Measurements from ENCODE around the gene NPC2.
A peak's percentile ranks its signal among the peaks of the same experiment; 100 is the strongest.

Gene NPC2

DNA sequence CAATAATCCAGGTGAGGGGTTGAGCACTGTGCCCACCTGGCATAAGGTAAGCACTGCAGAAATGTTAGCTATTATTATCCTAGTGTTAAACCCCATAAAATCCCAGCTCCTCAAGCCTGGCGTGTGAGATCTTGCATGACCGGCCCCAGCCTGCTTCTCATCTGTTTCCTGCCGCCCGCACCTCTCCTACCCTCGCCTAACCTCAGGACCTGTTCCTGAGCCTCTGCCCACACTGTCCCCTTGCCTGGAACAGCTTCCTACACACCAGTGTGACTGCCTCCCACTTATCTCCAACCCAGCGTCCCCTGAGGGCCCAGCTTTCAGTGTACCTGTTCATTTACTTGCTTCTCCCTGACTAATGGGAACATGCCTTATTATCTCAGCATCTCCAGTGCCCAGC is 25.1 kb upstream of the NPC2 start:
- DNase-seq: no peak

DNA sequence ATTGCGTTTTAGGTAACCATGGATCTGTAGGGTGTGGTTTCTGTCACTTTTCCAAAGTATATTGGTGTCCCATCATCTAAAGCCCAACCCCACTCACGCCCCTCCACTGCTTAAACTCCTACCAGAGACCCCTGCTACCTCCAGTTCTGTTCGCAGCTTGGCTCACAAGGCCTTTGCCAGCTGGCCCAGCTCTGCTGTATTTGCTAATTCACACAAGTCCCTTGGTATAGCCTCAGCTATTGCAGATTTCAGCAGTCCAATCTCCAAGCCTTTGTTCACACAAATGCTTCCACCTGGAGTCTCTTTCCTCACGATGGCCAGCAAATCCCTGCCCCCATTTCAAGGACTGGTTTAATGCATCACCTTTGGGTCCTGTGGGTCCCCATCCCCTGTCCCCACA is 24.6 kb upstream of the NPC2 start:
- DNase-seq: peak; percentile 16

- DNase-seq: peak; percentile 7
Observed at GRCh38 chr14:74516451-74517160, 23.5 kb upstream of the NPC2 start.

DNA sequence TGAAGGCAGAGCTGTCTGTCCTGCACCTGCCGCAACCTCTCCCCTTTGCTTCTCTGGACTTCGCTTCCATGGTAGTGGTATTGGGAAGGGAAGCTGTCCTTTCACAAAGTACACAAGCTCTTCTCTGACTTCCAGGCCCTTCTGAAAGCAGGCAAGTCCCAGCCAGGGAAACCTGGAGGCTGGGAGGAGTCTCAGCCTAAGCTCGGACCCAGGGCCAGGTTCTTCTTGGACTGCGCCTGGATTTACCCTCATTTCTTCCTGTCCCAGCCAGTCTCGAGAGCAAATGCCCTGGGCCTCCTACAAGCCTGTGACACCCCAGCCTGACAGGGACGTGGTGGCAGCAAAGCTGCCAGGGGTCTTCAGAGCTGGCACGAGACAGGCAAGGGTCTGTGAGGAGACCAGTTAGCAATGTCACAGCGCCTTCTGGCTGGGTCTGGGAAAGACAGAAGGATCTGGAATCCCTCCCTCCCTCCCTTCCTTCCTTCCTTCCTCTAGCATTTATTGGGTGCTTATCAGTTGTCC is 22.8 kb upstream of the NPC2 start:
- DNase-seq: no peak

GRCh38 chr14:74514471-74514941 is 21.4 kb upstream of the NPC2 start:
- DNase-seq: no peak

GRCh38 chr14:74511966-74512830 is 19.1 kb upstream of the NPC2 start:
- DNase-seq: no peak

DNA sequence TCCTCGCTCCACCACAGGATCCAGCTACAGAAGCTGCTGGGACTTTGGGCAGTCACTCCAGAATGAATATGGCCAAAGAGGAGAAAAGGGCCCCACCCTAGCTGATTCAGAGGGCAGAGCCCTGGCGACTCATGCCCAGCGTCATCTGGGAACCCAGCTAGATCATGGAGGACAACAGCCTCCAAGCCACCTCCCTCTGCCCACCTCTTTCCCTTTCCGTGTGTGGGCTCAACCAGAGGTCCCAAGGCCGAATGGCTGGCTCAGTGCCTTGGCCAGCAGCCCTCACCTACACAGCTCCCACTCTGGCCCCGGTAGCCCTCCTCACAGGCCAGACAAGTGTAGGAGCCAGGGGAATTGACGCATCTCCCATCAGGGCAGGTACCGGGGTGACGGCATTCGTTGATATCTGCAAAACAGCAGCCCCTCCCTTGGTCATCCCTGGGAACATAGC is 17.9 kb upstream of the NPC2 start:
- no peak for DNase-seq

DNA sequence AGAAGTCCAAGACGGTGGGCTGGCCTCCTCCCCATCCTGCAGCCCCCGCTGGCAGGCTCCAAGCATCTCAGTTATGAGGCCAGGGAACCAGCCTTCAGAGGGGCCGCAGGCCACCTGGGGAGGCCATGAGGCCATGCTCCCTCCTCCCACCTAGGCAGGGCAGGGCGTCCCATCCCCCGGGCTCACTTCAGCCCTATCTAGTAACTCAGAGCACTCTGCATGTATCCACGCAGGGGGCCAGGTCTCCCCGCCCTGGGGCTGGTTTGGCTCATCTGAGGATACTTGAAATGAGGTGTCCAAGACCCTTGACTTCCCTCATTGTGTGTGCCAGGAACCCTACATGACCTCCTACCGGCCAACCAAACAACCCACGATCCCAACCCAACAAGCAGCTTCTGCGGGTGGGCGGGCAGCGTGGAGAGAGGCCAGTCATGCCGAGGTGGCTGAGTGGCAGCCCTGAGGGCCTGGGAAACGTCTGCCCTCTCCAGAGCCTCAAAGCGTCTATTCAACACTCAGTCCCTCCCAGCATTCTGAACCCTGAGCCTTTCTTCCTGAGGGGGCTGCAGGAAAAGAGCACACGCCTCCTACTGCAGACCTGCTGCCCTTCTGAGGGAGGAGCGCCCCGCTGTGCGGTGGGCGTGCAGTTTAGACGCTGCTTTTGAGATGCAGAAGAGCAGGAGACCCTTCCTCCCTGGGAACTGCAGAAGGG is 17.3 kb upstream of the NPC2 start:
- no peak for DNase-seq

DNA sequence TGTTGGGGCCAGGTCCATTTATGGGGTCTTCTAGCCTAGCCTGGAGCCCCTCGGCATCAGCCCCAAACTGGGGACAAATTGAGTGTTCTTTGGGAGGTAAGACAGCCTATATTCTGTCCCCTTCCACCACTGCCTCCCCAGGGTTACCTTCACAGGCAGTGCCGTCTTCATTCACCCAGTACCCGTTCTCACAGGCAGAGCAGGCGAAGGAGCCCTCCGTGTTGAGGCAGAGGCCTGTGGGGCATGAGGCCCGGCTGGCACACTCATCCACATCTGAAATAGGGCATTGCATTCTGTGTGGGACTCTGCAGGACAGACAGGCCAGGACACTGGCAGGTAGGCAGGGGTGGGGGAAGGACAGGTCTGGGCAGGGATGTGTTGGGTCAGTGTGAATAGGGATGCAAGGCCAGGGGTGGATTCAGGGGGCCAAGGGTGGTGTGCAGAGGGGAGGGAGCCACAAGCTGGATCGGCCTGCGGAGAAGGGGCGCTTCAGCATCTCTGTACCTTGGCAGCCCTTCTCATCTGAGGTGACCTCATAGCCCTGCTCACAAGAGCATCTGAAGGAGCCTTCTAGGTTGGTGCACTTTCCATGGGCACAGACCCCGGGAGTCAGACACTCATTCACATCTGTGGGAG is 16.6 kb upstream of the NPC2 start:
- no peak for DNase-seq

- no peak for DNase-seq
Observed at GRCh38 chr14:74508844-74509428, 15.8 kb upstream of the NPC2 start.

GRCh38 chr14:74508292-74508731 is 15.2 kb upstream of the NPC2 start:
- peak; percentile 21 for DNase-seq

DNA sequence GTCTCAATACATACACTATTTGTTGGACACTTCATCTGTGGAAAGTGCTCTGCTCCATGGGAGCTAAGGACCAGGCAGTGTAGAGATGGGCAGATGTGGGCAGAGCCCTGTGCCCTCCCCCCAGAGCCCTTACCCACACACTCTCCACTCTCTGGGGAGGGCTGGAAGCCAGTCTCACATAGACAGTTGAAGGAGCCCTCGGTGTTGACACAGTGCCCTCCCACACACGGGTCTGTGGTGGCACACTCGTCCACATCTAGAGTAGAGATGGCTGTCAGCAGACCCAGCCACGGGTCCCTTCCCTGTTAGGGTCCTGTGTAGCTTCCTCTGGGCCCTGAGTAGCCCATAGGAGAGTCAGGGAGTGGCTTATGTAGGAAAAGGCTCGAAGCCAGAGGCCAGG is 14.7 kb upstream of the NPC2 start:
- DNase-seq: no peak

- DNase-seq: no peak
Observed at GRCh38 chr14:74507085-74507484, 14.0 kb upstream of the NPC2 start.

DNA sequence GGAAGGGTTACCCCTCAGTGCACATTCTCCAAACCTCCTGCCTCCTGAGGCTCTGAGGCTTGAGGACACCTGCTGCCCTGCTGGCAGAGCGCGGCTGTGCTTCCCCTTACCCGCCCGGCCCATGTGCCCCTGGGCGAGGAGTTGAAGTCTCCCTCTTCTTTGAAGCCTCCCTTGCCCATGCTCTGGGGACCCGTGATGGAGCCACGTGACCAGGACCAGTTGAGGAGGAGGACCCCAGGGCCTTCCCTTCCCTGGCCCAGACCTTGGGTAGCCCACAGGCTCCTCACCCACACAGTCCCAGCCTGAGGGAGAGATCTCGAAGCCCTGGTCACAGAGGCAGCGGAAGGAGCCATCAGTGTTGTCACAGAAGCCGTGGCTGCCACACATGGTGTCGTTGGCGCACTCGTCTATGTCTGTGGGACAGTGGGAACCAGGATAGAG is 13.3 kb upstream of the NPC2 start:
- no peak for DNase-seq

- DNase-seq: no peak
Observed at GRCh38 chr14:74505831-74506230, 12.7 kb upstream of the NPC2 start.

- no peak for DNase-seq
Observed at GRCh38 chr14:74504874-74505720, 12.0 kb upstream of the NPC2 start.

DNA sequence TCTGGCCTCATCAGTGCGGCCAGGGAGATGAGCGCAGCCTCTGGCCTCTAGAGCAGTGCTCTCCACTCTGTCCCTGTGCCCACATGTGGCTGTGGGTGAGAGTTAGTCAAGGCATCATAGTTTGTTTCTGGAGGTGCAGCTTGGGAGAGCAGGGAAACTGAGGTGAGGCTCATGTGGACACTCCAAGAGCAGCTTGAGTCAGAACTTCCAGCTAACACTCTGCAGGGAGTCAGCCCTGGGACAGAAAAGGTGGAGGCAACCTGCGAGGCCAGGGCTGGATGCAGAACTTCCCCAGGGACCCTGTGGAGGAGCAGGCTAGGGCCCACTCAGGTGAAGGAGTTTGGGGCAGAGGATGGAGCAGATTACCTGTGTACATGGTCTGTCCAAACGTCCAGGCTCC is 11.3 kb upstream of the NPC2 start:
- DNase-seq: no peak

- no peak for DNase-seq
Observed at GRCh38 chr14:74503938-74504335, 10.8 kb upstream of the NPC2 start.

- DNase-seq: no peak
Observed at GRCh38 chr14:74503291-74503937, 10.3 kb upstream of the NPC2 start.

DNA sequence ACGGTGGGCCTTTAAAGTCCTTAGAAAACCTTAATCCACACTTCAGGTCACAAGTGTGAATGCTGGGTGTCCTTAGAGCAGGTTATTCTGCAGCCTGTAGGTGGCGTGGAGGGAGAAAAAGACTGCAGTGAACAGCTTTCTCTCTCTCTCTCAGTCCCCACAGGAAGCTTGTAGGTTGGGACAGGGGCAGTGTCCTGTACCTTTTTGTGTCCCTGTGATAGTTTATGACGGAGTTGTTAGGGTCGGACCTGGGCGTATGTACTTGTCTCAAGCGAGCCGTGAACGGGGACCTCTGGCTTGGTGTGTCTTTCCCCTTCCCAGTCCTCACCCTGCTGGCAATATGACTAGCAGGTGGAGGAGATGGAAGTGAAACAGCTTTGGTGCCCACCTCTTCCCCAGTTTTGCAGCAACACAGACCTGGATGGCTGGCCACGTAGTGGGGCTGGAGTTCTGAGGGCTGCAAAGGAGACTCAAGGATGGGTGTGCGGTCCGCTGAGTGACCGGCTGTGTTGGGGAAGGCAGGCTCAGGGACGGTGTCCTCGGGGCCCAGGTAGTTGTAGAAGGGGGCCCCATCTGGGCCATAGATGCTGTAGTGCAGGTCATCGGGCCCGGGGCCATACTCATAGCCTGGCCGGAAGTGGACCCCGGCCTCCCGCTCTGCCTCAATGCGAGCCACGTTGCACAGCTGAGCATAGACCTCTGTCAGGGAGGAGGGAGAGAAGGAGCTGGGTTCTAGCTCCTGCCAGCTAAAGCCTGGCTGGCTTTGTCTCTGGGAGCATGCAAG is 9.3 kb upstream of the NPC2 start:
- peak; percentile 83 for DNase-seq
